PC-9 (cell line): ENCODE results near the gene HEBP1. TPM values are rescaled to one million over a fixed set of nuclear protein-coding genes. Genes with fewer than 3 reads are reported as not detected.

Experiments
- BruUV-seq: library from RNA; stranded (reverse); fragments of 400-500 nt; replicated peaks from 2 replicates; lab custom pipeline; 2021; lab: Mats Ljungman, UMichigan
- CTCF ChIA-PET: fragments of 300-600 bp; sonication (Branson Sonifier 250); formaldehyde crosslinking; loops from one replicate; lab custom pipeline; 2022; ENCODE audit warnings: antibody characterized with exemption; lab: Charles Lee
- POLR2A ChIA-PET: fragments of 300-600 bp; sonication (Branson Sonifier 250); formaldehyde crosslinking; loops from one replicate; lab custom pipeline; 2022; ENCODE audit warnings: antibody characterized with exemption; ENCODE audit not compliant: unreplicated experiment; lab: Charles Lee
- DNase-seq, 2 experiments: peaks; one replicate each; pipeline versions ENCODE4 v3.0.0 to v3.0.0-alpha.2; 2015 to 2022; ENCODE audit warnings: mixed read lengths in 1 of 2
- H2AFZ ChIP-seq: fragments of 200-600 bp; sonication (generic); 2 replicates; pipeline ENCODE4 v1.8.1; 2017; ENCODE audit warnings: antibody characterized with exemption
- H3F3A ChIP-seq: fragments of 200-600 bp; sonication (generic); 2 replicates; pipeline ENCODE4 v1.8.1; 2017; ENCODE audit warnings: antibody characterized with exemption, mild to moderate bottlenecking, low read depth; ENCODE audit not compliant: insufficient read depth
- H3K27ac ChIP-seq: fragments of 200-600 bp; sonication (generic); 2 replicates; pipeline ENCODE4 v1.6.1; 2016; ENCODE audit warnings: mixed run types
- H3K27me3 ChIP-seq: fragments of 200-600 bp; sonication (generic); 2 replicates; pipeline ENCODE4 v1.6.1; 2016; ENCODE audit warnings: low read depth, mixed run types; ENCODE audit not compliant: insufficient read depth
- H3K36me3 ChIP-seq: fragments of 200-600 bp; sonication (generic); 2 replicates; pipeline ENCODE4 v1.6.1; 2016; ENCODE audit warnings: low read depth, mixed run types
- H3K4me1 ChIP-seq: fragments of 200-600 bp; sonication (generic); replicated peaks from 2 replicates; pipeline ENCODE4 v1.6.1; 2016; ENCODE audit warnings: mixed run types; ENCODE audit not compliant: insufficient read depth
- H3K4me2 ChIP-seq: fragments of 200-600 bp; sonication (generic); 2 replicates; pipeline ENCODE4 v1.6.1; 2017; ENCODE audit warnings: mixed run types
- H3K4me3 ChIP-seq: fragments of 200-600 bp; sonication (generic); 2 replicates; pipeline ENCODE4 v1.6.1; 2016; ENCODE audit warnings: mixed run types
- H3K79me2 ChIP-seq: fragments of 200-600 bp; sonication (generic); 2 replicates; pipeline ENCODE4 v1.6.1; 2017; ENCODE audit warnings: low read depth, mixed run types
- H3K9me2 ChIP-seq: fragments of 200-600 bp; sonication (generic); 2 replicates; pipeline ENCODE4 v1.8.1; 2017; ENCODE audit warnings: mild to moderate bottlenecking; ENCODE audit not compliant: insufficient read depth
- H3K9me3 ChIP-seq: fragments of 200-600 bp; sonication (generic); 2 replicates; pipeline ENCODE4 v1.8.1; 2016; ENCODE audit warnings: low read depth; ENCODE audit not compliant: insufficient read depth
- H4K20me1 ChIP-seq: fragments of 200-600 bp; sonication (generic); 2 replicates; pipeline ENCODE4 v1.8.1; 2017; ENCODE audit not compliant: insufficient read depth
- EZH2 ChIP-seq: fragments of 200-600 bp; sonication (generic); IDR thresholded peaks from 2 replicates; pipeline ENCODE4 v1.8.0; 2017; ENCODE audit warnings: antibody characterized with exemption, low read depth
- intact Hi-C: fragments of 100-400 bp; cut with micrococcal nuclease; formaldehyde crosslinking; loops from one replicate; pipeline ENCODE4 v1.10.0; 2022; ENCODE audit not compliant: unreplicated experiment
- total RNA-seq: library from RNA; stranded (reverse); gene quantifications from 2 replicates; pipeline ENCODE4 v1.2.3, GENCODE V29; 2021
- TF ChIP-seq, protein P1 (sequence below): fragments of 200-600 bp; sonication (generic); conservative IDR thresholded peaks from 2 replicates; pipeline ENCODE4 v1.6.1; 2017; ENCODE audit warnings: mixed run types, antibody characterized with exemption, mild to moderate bottlenecking, moderate library complexity

Gene HEBP1
- total RNA-seq, 1 experiment from 2014 or later: 148 TPM

DNA sequence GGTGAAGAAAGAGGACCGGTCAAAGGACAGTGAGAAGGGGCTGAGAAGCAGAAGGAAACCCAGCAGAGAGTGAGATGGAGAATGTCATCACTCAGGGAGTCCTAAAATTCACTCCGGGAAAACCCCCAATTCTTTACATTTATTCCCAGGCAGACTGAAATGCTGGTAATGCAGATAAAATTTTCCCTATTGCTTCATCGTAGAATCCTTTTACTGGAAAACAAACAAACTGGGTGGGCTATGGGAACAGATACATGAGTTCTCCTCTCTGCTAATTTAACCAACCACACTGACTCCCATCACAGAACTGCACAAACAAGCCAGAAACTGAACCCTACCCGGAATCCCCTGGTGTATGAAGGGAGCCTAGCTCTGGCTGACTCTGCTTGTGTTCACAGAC, 20.9 kb downstream of the HEBP1 start:
- no peak for DNase-seq
- H3K27me3 ChIP-seq: no peaks in the 10 kb centered on the region
- POLR2A ChIA-PET: interaction anchor here (0.5 to 1.3 kb wide), 5 partner anchors 20 to 200 kb away, joined by 3 to 10 read pairs (median 4); partner anchors contain the start of gene GPRC5A
- H3K4me3 ChIP-seq: no peak overlapping the region
- TSS peak; percentile 25 for BruUV-seq
- TF ChIP-seq, protein P1, sequence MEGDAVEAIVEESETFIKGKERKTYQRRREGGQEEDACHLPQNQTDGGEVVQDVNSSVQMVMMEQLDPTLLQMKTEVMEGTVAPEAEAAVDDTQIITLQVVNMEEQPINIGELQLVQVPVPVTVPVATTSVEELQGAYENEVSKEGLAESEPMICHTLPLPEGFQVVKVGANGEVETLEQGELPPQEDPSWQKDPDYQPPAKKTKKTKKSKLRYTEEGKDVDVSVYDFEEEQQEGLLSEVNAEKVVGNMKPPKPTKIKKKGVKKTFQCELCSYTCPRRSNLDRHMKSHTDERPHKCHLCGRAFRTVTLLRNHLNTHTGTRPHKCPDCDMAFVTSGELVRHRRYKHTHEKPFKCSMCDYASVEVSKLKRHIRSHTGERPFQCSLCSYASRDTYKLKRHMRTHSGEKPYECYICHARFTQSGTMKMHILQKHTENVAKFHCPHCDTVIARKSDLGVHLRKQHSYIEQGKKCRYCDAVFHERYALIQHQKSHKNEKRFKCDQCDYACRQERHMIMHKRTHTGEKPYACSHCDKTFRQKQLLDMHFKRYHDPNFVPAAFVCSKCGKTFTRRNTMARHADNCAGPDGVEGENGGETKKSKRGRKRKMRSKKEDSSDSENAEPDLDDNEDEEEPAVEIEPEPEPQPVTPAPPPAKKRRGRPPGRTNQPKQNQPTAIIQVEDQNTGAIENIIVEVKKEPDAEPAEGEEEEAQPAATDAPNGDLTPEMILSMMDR: no peak
- no peak for TF ChIP-seq EZH2
- H3K4me2 ChIP-seq: no peak overlapping the region
- intact Hi-C loops: loop anchor here (1.0 kb wide), 1 partner anchor 142 kb away; no protein-coding TSS in a partner anchor
- no peak overlapping the region for H3K27ac ChIP-seq
- H3K9me2 ChIP-seq: no peaks in the 10 kb centered on the region
- no peak overlapping the region for H2AFZ ChIP-seq
- H3K9me3 ChIP-seq: no peaks in the 10 kb centered on the region
- peaks cover 51% of the 10 kb centered on the region for H3K36me3 ChIP-seq
- H3K4me1 ChIP-seq: peaks cover 44% of the 10 kb centered on the region
- H4K20me1 ChIP-seq: no peaks in the 10 kb centered on the region
- CTCF ChIA-PET: interaction anchor here (0.5 kb wide), 1 partner anchor 280 kb away, joined by 3 read pairs; no protein-coding TSS in a partner anchor
- peaks cover 34% of the 10 kb centered on the region for H3F3A ChIP-seq
- peaks cover 28% of the 10 kb centered on the region for H3K79me2 ChIP-seq

DNA sequence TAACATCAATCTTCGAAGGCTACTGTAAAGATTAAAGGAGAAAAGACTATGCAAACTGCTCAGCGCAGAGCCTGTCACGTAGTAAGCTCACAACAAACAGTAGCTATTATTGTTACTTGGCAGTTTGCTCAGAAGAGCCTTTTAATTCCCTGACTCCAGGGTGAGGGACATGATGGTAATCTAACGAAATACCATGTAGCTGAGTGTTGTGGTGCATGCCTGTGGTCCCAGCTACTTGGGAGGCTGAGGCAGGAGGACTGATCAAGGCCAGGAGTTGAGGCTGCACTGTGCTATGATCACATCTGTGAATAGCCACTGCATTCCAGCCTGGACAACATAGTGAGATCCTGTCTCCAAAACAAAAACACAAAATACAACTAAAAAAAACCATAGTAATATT, 22.8 kb downstream of the HEBP1 start:
- POLR2A ChIA-PET: interaction anchor here (0.6 kb wide), 1 partner anchor 229 kb away, joined by 4 read pairs; no protein-coding TSS in a partner anchor
- intact Hi-C loops: no loop called here
- H3K36me3 ChIP-seq: peaks cover 65% of the 10 kb centered on the region

DNA sequence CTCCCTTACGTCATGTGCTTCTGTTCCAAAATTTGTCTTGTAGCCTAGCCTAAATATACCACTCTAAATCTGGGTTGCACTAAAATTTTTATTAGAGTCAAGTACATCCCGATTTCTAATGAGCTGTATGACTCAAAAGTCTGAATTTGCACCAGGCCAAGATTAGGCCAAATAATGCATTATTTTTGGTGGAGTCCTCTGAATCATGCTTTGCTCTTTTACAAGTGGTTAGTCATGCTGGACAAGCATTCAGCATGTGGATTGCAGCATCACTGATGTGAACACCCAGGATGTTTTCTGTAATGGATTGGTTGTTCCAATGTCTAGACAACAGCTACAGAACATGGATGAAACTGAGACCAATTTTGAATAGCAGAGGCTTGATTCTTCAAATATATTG, 23.7 kb downstream of the HEBP1 start:
- Histone ChIP-seq H3K4me2 (peak overlapping the region; percentile 3; the same call in 1 of the 2 replicates), H3K79me2 (peaks cover 13% of the 10 kb centered on the region), H3K4me1 (peaks cover 39% of the 10 kb centered on the region), H3K4me3 (no peak overlapping the region), H4K20me1 (no peaks in the 10 kb centered on the region), H3F3A (peaks cover 34% of the 10 kb centered on the region), H3K9me2 (no peaks in the 10 kb centered on the region), H2AFZ (no peak overlapping the region), H3K27me3 (no peaks in the 10 kb centered on the region), H3K36me3 (peaks cover 56% of the 10 kb centered on the region), H3K27ac (peak overlapping the region; percentile 66), H3K9me3 (no peaks in the 10 kb centered on the region; the same call in 1 of the 2 replicates)
- ChIA-PET POLR2A (interaction anchor here (0.5 to 0.8 kb wide), 3 partner anchors 220 to 235 kb away, joined by 5 to 8 read pairs (median 6); partner anchors contain the start of gene EMP1), CTCF (interaction anchor here (0.5 to 2.1 kb wide), 15 partner anchors 9 to 1498 kb away, joined by 3 to 16 read pairs (median 4); partner anchors contain the start of gene GPRC5A)
- intact Hi-C loops: no loop called here
- peak in 1 of 2 experiments; percentile 86 for DNase-seq
- TF ChIP-seq, protein P1: no peak
- TF ChIP-seq EZH2: no peak
- BruUV-seq: no TSS peak

More for the DNA sequence above, 22.8 kb downstream of the HEBP1 start:
- CTCF ChIA-PET: interaction anchor here (0.5 to 2.1 kb wide), 3 partner anchors 165 to 1002 kb away, joined by 3 to 16 read pairs (median 4); no protein-coding TSS in a partner anchor
- TF ChIP-seq, protein P1: no peak
- H4K20me1 ChIP-seq: no peaks in the 10 kb centered on the region
- H3K79me2 ChIP-seq: peaks cover 20% of the 10 kb centered on the region
- H3K27me3 ChIP-seq: no peaks in the 10 kb centered on the region
- H3K9me3 ChIP-seq: no peaks in the 10 kb centered on the region; the same call in 1 of the 2 replicates
- peaks cover 31% of the 10 kb centered on the region for H3F3A ChIP-seq
- BruUV-seq: no TSS peak
- no peaks in the 10 kb centered on the region for H3K9me2 ChIP-seq
- peaks cover 39% of the 10 kb centered on the region for H3K4me1 ChIP-seq
- no peak overlapping the region for H2AFZ ChIP-seq
- H3K4me2 ChIP-seq: no peak overlapping the region
- H3K4me3 ChIP-seq: no peak overlapping the region
- DNase-seq: no peak
- H3K27ac ChIP-seq: peak overlapping the region; percentile 66
